Measurements from ENCODE around the gene ERN1. TPM values are rescaled to one million over a fixed set of nuclear protein-coding genes. Genes with fewer than 3 reads are reported as not detected.

ERN1 gene
- total and polyA plus RNA-seq, 3 donors from 2014 or later: 7.0 to 13.0 (median 12.8) TPM

GRCh38 chr17:64063766-64064224 lies 66.1 kb downstream of the ERN1 start:
- H3K36me3 ChIP-seq (ENCODE audit: low read depth, missing control alignments): no peaks in the 10 kb centered on the region
- H3K27ac ChIP-seq: no peak overlapping the region
- whole genome bisulfite sequencing, 2 donors: 67% methylated on average over 16 of the region's 16 CpGs; no CpG with 5 or more reads in 1 of the 2 donors
- no peak overlapping the region for H3K4me3 ChIP-seq
- no peaks in the 10 kb centered on the region for H3K27me3 ChIP-seq
- no peak for DNase-seq
- H3K4me1 ChIP-seq: no peaks in the 10 kb centered on the region
- intact Hi-C loops (cut with DNase I; ENCODE audit: low total_unique reads): no loop called here
- no peaks in the 10 kb centered on the region for H3K9me3 ChIP-seq
- no peak for TF ChIP-seq POLR2A (IDR thresholded peaks at IDR 0.05)
- no peak for TF ChIP-seq CTCF (IDR thresholded peaks at IDR 0.05)

DNA sequence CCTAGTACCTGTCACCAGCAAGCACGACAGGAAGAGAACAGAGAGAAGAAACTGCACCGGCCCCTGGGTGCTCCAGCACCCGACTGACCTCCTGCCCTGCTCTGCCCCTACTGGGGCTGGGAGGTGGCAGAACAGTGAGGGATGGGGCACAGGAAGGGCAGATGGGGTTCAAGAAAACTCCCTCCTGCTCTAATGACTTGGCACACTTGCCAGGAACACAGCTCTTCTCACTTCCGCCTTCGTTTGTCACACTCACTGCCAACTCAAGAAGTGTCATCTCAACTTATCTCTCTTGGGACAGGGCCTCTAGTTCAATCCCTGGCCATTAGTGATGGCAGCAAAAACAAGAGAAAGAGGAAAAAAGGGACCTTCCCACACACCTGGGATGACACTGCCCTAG lies 66.9 kb downstream of the ERN1 start:
- TF ChIP-seq CTCF (IDR thresholded peaks at IDR 0.05) (no peak), POLR2A (IDR thresholded peaks at IDR 0.05) (no peak)
- H3K36me3 ChIP-seq (ENCODE audit: low read depth, missing control alignments): no peaks in the 10 kb centered on the region
- H3K27ac ChIP-seq: no peak overlapping the region
- H3K27me3 ChIP-seq: no peaks in the 10 kb centered on the region
- intact Hi-C loops (cut with DNase I; ENCODE audit: low total_unique reads): no loop called here
- H3K4me3 ChIP-seq: no peak overlapping the region
- no peaks in the 10 kb centered on the region for H3K9me3 ChIP-seq
- no peak for DNase-seq
- 91 to 98% methylated on average over 5 of the region's 5 CpGs for whole genome bisulfite sequencing, 2 donors
- H3K4me1 ChIP-seq: no peaks in the 10 kb centered on the region

- no peak for DNase-seq
- 95 to 99% methylated on average over 5 of the region's 5 CpGs for WGBS, 2 donors
- Histone ChIP-seq H3K4me3 (no peak overlapping the region), H3K27me3 (no peaks in the 10 kb centered on the region), H3K9me3 (no peaks in the 10 kb centered on the region), H3K4me1 (no peaks in the 10 kb centered on the region), H3K36me3 (ENCODE audit: low read depth, missing control alignments) (no peaks in the 10 kb centered on the region), H3K27ac (no peak overlapping the region)
- intact Hi-C loops (cut with DNase I; ENCODE audit: low total_unique reads): no loop called here
- no peak for TF ChIP-seq POLR2A (IDR thresholded peaks at IDR 0.05)
Measured at GRCh38 chr17:64061178-64061898, 68.6 kb downstream of the ERN1 start.

DNA sequence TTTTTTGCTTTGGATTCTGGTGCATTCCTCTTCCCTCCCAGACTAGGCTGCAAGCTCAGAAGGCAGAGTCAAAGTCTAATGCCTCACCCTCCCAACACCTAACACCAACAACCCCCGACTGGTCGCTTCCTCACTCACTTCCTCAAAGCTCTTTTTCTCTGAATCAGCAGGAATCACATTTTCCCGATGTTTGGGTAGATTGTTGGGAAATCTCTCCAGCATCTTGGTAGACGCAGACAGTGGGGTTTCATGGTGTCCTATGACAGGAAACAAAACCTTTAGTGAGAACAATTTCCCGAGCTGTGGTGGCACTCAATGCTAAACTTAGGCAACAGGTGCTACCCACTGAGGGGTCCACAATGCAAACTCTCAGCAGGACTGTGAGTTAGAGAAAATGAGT lies 69.6 kb downstream of the ERN1 start:
- intact Hi-C loops (cut with DNase I; ENCODE audit: low total_unique reads): no loop called here
- H3K4me1 ChIP-seq: no peaks in the 10 kb centered on the region
- no peak overlapping the region for H3K4me3 ChIP-seq
- no peak for TF ChIP-seq POLR2A (IDR thresholded peaks at IDR 0.05)
- TF ChIP-seq CTCF (IDR thresholded peaks at IDR 0.05): no peak
- no peak for DNase-seq
- H3K36me3 ChIP-seq (ENCODE audit: low read depth, missing control alignments): no peaks in the 10 kb centered on the region
- 78 to 92% methylated on average over 5 of the region's 5 CpGs for WGBS, 2 donors
- no peaks in the 10 kb centered on the region for H3K9me3 ChIP-seq
- no peak overlapping the region for H3K27ac ChIP-seq
- H3K27me3 ChIP-seq: no peaks in the 10 kb centered on the region

DNA sequence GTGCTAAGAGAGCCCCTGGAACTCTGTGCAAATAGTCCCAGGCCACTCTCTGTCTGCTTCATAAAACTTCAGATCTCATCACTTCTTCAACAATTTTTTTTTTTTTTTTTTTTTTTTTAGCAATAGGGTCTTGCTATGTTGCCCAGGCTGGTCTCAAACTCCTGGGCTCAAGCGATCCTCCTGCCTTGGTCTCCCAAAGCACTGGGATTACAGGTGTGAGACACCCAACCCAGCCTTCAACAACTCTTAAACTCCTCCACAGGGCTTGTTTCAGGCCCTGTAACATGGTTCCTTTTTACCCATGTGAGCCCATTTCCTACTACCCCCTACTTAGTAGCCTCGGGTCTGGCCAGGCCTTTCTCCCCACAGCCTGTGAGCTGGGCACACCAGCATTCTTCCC lies 70.2 kb downstream of the ERN1 start:
- Histone ChIP-seq H3K9me3 (no peaks in the 10 kb centered on the region), H3K27me3 (no peaks in the 10 kb centered on the region), H3K4me1 (no peaks in the 10 kb centered on the region), H3K4me3 (no peak overlapping the region), H3K36me3 (ENCODE audit: low read depth, missing control alignments) (no peaks in the 10 kb centered on the region), H3K27ac (no peak overlapping the region)
- intact Hi-C loops (cut with DNase I; ENCODE audit: low total_unique reads): no loop called here
- DNase-seq: no peak
- TF ChIP-seq CTCF (IDR thresholded peaks at IDR 0.05) (no peak), POLR2A (IDR thresholded peaks at IDR 0.05) (no peak)
- WGBS, 2 donors: 89 to 93% methylated on average over 2 of the region's 2 CpGs
